A549 (cell line): Measurements from ENCODE around the gene LXN. TPM values are rescaled to one million over a fixed set of nuclear protein-coding genes. Genes with fewer than 3 reads are reported as not detected.

Experiments used
- ATAC-seq, 2 experiments: fragments of 200-7000 bp in 1 of 2; fragments of >200 bp in 1 of 2; cut with Nextera tagmentation in 1 of 2; cut with Tn5 transposase in 1 of 2; 3 replicates each; pipeline versions ENCODE4 v1.8.0 to v1.9.1; 2018 to 2020; ENCODE audit warnings: mild to moderate bottlenecking in 1 of 2, moderate library complexity in 1 of 2
- CTCF ChIA-PET: fragments of 300-600 bp; sonication (Branson Sonifier 250); formaldehyde crosslinking; extraction: SDS; loops from one replicate; lab custom pipeline; 2021; ENCODE audit warnings: antibody characterized with exemption, inconsistent platforms; lab: Yijun Ruan, JAX
- POLR2A ChIA-PET: fragments of 350-600 bp; formaldehyde crosslinking; extraction: SDS; loops from one replicate; lab custom pipeline; 2021; ENCODE audit warnings: antibody characterized with exemption, inconsistent platforms; lab: Yijun Ruan, JAX
- DNase-seq, 2 experiments: peaks; one replicate each; pipeline versions ENCODE4 v3.0.0 to v3.0.0-alpha.2; 2011 to 2016; ENCODE audit warnings: low read depth in 1 of 2, low spot score in 1 of 2
- FAIRE-seq: peaks from 2 replicates; lab custom pipeline; 2011; peaks lifted over from hg19 to GRCh38; lab: Jason Lieb, UNC
- H3K27ac ChIP-seq, 2 experiments: fragments of >200 bp; sonication (Bioruptor Twin); formaldehyde crosslinking; 3 replicates each; pipeline ENCODE4 v1.5.1; 2016 to 2017
- H3K4me1 ChIP-seq: fragments of >200 bp; sonication (Bioruptor Twin); formaldehyde crosslinking; 3 replicates; pipeline ENCODE4 v1.6.1; 2016
- H3K4me2 ChIP-seq: fragments of >200 bp; sonication (Bioruptor Twin); formaldehyde crosslinking; 3 replicates; pipeline ENCODE4 v1.6.1; 2016
- H3K4me3 ChIP-seq: fragments of >200 bp; sonication (Bioruptor Twin); formaldehyde crosslinking; 3 replicates; pipeline ENCODE4 v1.5.1; 2016
- H3K9me3 ChIP-seq: fragments of >200 bp; sonication (Bioruptor Twin); formaldehyde crosslinking; 3 replicates; pipeline ENCODE4 v1.6.1; 2016
- BCL3 ChIP-seq: fragments of >200 bp; sonication (Bioruptor Twin); formaldehyde crosslinking; IDR thresholded peaks from 3 replicates; pipeline ENCODE4 v1.6.1; 2016
- CHD4 ChIP-seq: fragments of 200-600 bp; sonication (generic); IDR thresholded peaks from 2 replicates; pipeline ENCODE4 v1.6.1; 2016; ENCODE audit warnings: antibody characterized with exemption, mild to moderate bottlenecking, borderline replicate concordance
- EHMT2 ChIP-seq: fragments of 200-600 bp; sonication (generic); IDR thresholded peaks from 2 replicates; pipeline ENCODE4 v1.6.1; 2016; ENCODE audit warnings: antibody characterized with exemption, low read depth, mild to moderate bottlenecking, moderate library complexity
- ELK1 ChIP-seq: fragments of 150-350 bp; IDR thresholded peaks from 2 replicates; pipeline ENCODE4 v1.6.1; 2014; ENCODE audit warnings: low read depth, mild to moderate bottlenecking, low read length
- EP300 ChIP-seq, 2 experiments: fragments of >200 bp; sonication (Bioruptor Twin); formaldehyde crosslinking; IDR thresholded peaks; 2 replicates in 1 of 2; 3 replicates in 1 of 2; pipeline ENCODE4 v1.6.1; 2016 to 2017
- ESRRA ChIP-seq: fragments of 150-350 bp; IDR thresholded peaks from 2 replicates; pipeline ENCODE4 v1.6.1; 2014; ENCODE audit warnings: mild to moderate bottlenecking, low read length, borderline replicate concordance
- FOSB ChIP-seq: fragments of 250-450 bp; sonication (Bioruptor Pico); IDR thresholded peaks from 2 replicates; pipeline ENCODE4 v1.5.0; 2020; ENCODE audit warnings: mild to moderate bottlenecking, moderate library complexity
- FOSL2 ChIP-seq, 2 experiments: fragments of 450-650 bp in 1 of 2; fragments of >200 bp in 1 of 2; sonication (Bioruptor Twin) in 1 of 2; formaldehyde crosslinking; IDR thresholded peaks; 2 replicates each; pipeline versions ENCODE4 v1.5.0 to v1.6.1; 2016 to 2020; ENCODE audit warnings: mild to moderate bottlenecking in 1 of 2, moderate library complexity in 1 of 2
- GATA3 ChIP-seq: IDR thresholded peaks from 2 replicates; pipeline ENCODE4 v1.6.1; 2012; ENCODE audit warnings: borderline replicate concordance
- HES2 ChIP-seq: fragments of >200 bp; sonication (Bioruptor Twin); formaldehyde crosslinking; IDR thresholded peaks from 2 replicates; pipeline ENCODE4 v1.6.1; 2016
- HEYL ChIP-seq: fragments of 250-450 bp; sonication (Bioruptor Pico); IDR thresholded peaks from 2 replicates; pipeline ENCODE4 v1.8.0; 2021; ENCODE audit warnings: mild to moderate bottlenecking, moderate library complexity
- HMGXB4 ChIP-seq: fragments of 250-450 bp; sonication (Bioruptor Pico); IDR thresholded peaks from 2 replicates; pipeline ENCODE4 v1.5.0; 2021; ENCODE audit warnings: mild to moderate bottlenecking, moderate library complexity, borderline replicate concordance
- HOXA7 ChIP-seq: fragments of 250-450 bp; sonication (Bioruptor Pico); IDR thresholded peaks from 2 replicates; pipeline ENCODE4 v1.5.0; 2020; ENCODE audit warnings: mild to moderate bottlenecking, moderate library complexity
- HOXB5 ChIP-seq: fragments of 250-450 bp; sonication (Bioruptor Pico); IDR thresholded peaks from 2 replicates; pipeline ENCODE4 v1.5.0; 2020; ENCODE audit warnings: mild to moderate bottlenecking, moderate library complexity
- JUN ChIP-seq, 2 experiments: fragments of >200 bp; sonication (Bioruptor Twin); formaldehyde crosslinking; IDR thresholded peaks; 2 replicates in 1 of 2; 3 replicates in 1 of 2; pipeline ENCODE4 v1.6.1; 2016 to 2017
- JUNB ChIP-seq: fragments of >200 bp; sonication (Bioruptor Twin); formaldehyde crosslinking; IDR thresholded peaks from 2 replicates; pipeline ENCODE4 v1.6.1; 2016
- KDM5A ChIP-seq: fragments of 200-600 bp; sonication (generic); IDR thresholded peaks from 2 replicates; pipeline ENCODE4 v1.6.1; 2016; ENCODE audit warnings: antibody characterized with exemption, mild to moderate bottlenecking
- MAFK ChIP-seq: fragments of 450-650 bp; IDR thresholded peaks from 2 replicates; pipeline ENCODE4 v1.6.1; 2014; ENCODE audit not compliant: partially characterized antibody
- MAZ ChIP-seq: fragments of 150-350 bp; IDR thresholded peaks from 2 replicates; pipeline ENCODE4 v1.6.1; 2014; ENCODE audit warnings: antibody characterized with exemption, low read depth, low read length, borderline replicate concordance
- MYC ChIP-seq: IDR thresholded peaks from 2 replicates; pipeline ENCODE4 v1.6.1; 2012; ENCODE audit warnings: mild to moderate bottlenecking, inconsistent platforms, low read length, improper control_type of control experiment, borderline replicate concordance
- NPAS2 ChIP-seq: fragments of 250-450 bp; sonication (Bioruptor Pico); IDR thresholded peaks from 2 replicates; pipeline ENCODE4 v1.8.0; 2022; ENCODE audit warnings: mild to moderate bottlenecking, moderate library complexity, borderline replicate concordance
- POLR2AphosphoS2 ChIP-seq: conservative IDR thresholded peaks from 2 replicates; pipeline ENCODE4 v1.6.1; 2012; ENCODE audit warnings: low read length, improper control_type of control experiment, inconsistent platforms
- RARB ChIP-seq: fragments of 250-450 bp; sonication (Bioruptor Pico); IDR thresholded peaks from 2 replicates; pipeline ENCODE4 v1.8.0; 2021; ENCODE audit warnings: mild to moderate bottlenecking, moderate library complexity
- RFX5 ChIP-seq: fragments of 450-650 bp; IDR thresholded peaks from 2 replicates; pipeline ENCODE4 v1.7.1; 2014; ENCODE audit warnings: antibody characterized with exemption, mild to moderate bottlenecking, moderate library complexity
- SMC3 ChIP-seq: fragments of >200 bp; sonication (Bioruptor Twin); formaldehyde crosslinking; IDR thresholded peaks from 3 replicates; pipeline ENCODE4 v1.6.1; 2018; ENCODE audit warnings: inconsistent platforms
- SREBF2 ChIP-seq: fragments of 450-650 bp; IDR thresholded peaks from 2 replicates; pipeline ENCODE4 v1.6.1; 2014; ENCODE audit warnings: mild to moderate bottlenecking, moderate library complexity
- TFCP2L1 ChIP-seq: fragments of 250-450 bp; sonication (Bioruptor Pico); IDR thresholded peaks from 2 replicates; pipeline ENCODE4 v1.5.0; 2021; ENCODE audit warnings: mild to moderate bottlenecking
- TP53 ChIP-seq: fragments of 250-450 bp; sonication (Bioruptor Pico); IDR thresholded peaks from 2 replicates; pipeline ENCODE4 v1.5.0; 2021; ENCODE audit warnings: mild to moderate bottlenecking, moderate library complexity
- ZC3H11A ChIP-seq: fragments of 450-650 bp; IDR thresholded peaks from 2 replicates; pipeline ENCODE4 v1.6.1; 2014; ENCODE audit warnings: antibody characterized with exemption, mild to moderate bottlenecking
- ZFP36 ChIP-seq: fragments of 450-650 bp; IDR thresholded peaks from 2 replicates; pipeline ENCODE4 v1.6.1; 2014; ENCODE audit warnings: borderline replicate concordance; ENCODE audit not compliant: partially characterized antibody
- ZSCAN20 ChIP-seq: fragments of 250-450 bp; sonication (Bioruptor Pico); IDR thresholded peaks from 2 replicates; pipeline ENCODE4 v1.8.0; 2022; ENCODE audit warnings: mild to moderate bottlenecking, moderate library complexity
- WGBS: methylation state at CpG from one replicate; pipeline ENCODE4 v1.1.6; 2017; ENCODE audit errors: missing lambda C conversion rate; 5-methylcytosine and 5-hydroxymethylcytosine counted together
- polyA plus RNA-seq, 4 experiments: library from polyadenylated mRNA; depleted of rRNA in 3 of 4; stranded (reverse); fragments of >200 nt; fragmentation: RNase III in 1 of 4; extraction: RNeasy Plus Mini Kit Qiagen cat#74134 plus additional on column Dnase treatment in 1 of 4; gene quantifications; 2 replicates in 3 of 4; 3 replicates in 1 of 4; pipeline ENCODE4 v1.2.3, GENCODE V29; 2011 to 2017
- TF ChIP-seq, protein P1 (sequence below): fragments of 250-450 bp; sonication (Bioruptor Pico); IDR thresholded peaks from 2 replicates; pipeline ENCODE4 v1.5.0; 2020; ENCODE audit warnings: low read depth, mild to moderate bottlenecking, moderate library complexity

Gene LXN
- polyA plus RNA-seq, 2 of the 4 experiments (the other 2 are of a cell fraction): 37.9 to 131 TPM

- Histone ChIP-seq H3K4me1 (peaks cover 18% of the 10 kb centered on the region), H3K4me3 (no peak overlapping the region), H3K27ac (no peak overlapping the region), H3K4me2 (no peak overlapping the region), H3K9me3 (no peaks in the 10 kb centered on the region)
- POLR2A ChIA-PET: no interaction called here
- 89% methylated on average over 2 of the region's 2 CpGs for WGBS
- no peak for ATAC-seq
- no peak for FAIRE-seq
- TF ChIP-seq SREBF2 (no peak), POLR2AphosphoS2 (no peak), EHMT2 (no peak), TP53 (CRISPR knock-in tag) (no peak), HOXB5 (CRISPR knock-in tag) (no peak), KDM5A (no peak), HMGXB4 (CRISPR knock-in tag) (no peak), RARB (no peak), HEYL (CRISPR knock-in tag) (no peak), MAFK (no peak), ELK1 (no peak), JUN (IDR thresholded peaks at IDR 0.05) (no peak), MAZ (no peak), FOSL2 (IDR thresholded peaks at IDR 0.05) (no peak), FOSL2 (CRISPR knock-in tag; IDR thresholded peaks at IDR 0.05) (no peak), EP300 (IDR thresholded peaks at IDR 0.05) (no peak), ZSCAN20 (CRISPR knock-in tag) (no peak), CHD4 (no peak), ESRRA (no peak), HES2 (no peak), SMC3 (no peak)
- CTCF ChIA-PET: interaction anchor here (1.2 to 2.3 kb wide), 3 partner anchors 9 to 84 kb away, joined by 3 to 13 read pairs (median 6); no protein-coding TSS in a partner anchor
- no peak for DNase-seq
Measured at GRCh38 chr3:158668506-158668905, 3.9 kb downstream of the LXN start.

DNA sequence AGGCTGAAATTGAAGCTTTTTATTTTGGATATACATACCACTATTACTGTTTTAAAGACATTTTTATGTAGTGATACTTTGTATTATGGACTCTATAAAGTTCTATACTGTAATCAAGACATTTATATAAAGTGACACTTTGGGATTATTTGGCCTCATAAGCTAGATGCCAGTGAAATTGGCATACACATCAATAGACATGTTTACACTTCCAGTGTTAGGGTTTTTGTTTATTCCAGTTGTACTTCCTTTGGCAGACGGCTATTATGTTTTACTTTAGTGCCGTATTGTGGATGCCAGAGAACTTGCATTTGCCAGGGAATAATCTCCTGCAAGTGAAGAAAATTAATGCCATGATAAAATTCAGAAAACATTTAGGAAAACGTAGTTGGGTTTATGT lies 6.0 kb downstream of the LXN start:
- CTCF ChIA-PET: interaction anchor here (1.5 kb wide), 1 partner anchor 61 kb away, joined by 7 read pairs; no protein-coding TSS in a partner anchor
- Histone ChIP-seq H3K9me3 (no peaks in the 10 kb centered on the region), H3K4me2 (no peak overlapping the region), H3K4me3 (no peak overlapping the region), H3K27ac (no peak overlapping the region), H3K4me1 (peaks cover 8% of the 10 kb centered on the region; the same call in 2 of the 3 replicates)
- DNase-seq (no peak), FAIRE-seq (no peak), ATAC-seq (no peak)
- no peak for TF ChIP-seq ZSCAN20 (CRISPR knock-in tag)
- TF ChIP-seq GATA3: no peak
- no peak for TF ChIP-seq ZFP36
- TF ChIP-seq MYC: no peak
- TF ChIP-seq RFX5: no peak
- TF ChIP-seq NPAS2 (CRISPR knock-in tag): no peak
- TF ChIP-seq TP53 (CRISPR knock-in tag): no peak
- TF ChIP-seq ZC3H11A: no peak
- no peak for TF ChIP-seq HEYL (CRISPR knock-in tag)
- no peak for TF ChIP-seq BCL3
- no peak for TF ChIP-seq TFCP2L1
- TF ChIP-seq HOXA7 (CRISPR knock-in tag): no peak
- TF ChIP-seq HES2: no peak
- TF ChIP-seq, protein P1, sequence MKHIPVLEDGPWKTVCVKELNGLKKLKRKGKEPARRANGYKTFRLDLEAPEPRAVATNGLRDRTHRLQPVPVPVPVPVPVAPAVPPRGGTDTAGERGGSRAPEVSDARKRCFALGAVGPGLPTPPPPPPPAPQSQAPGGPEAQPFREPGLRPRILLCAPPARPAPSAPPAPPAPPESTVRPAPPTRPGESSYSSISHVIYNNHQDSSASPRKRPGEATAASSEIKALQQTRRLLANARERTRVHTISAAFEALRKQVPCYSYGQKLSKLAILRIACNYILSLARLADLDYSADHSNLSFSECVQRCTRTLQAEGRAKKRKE (CRISPR knock-in tag): no peak
- no peak for TF ChIP-seq HOXB5 (CRISPR knock-in tag)
- TF ChIP-seq FOSB: no peak
- no peak for TF ChIP-seq JUNB
- no peak for TF ChIP-seq MAZ
- 89% methylated on average over 3 of the region's 3 CpGs for WGBS
- POLR2A ChIA-PET: no interaction called here
